ENCODE results near the gene NLGN4X. TPM values are rescaled to one million over a fixed set of nuclear protein-coding genes. Genes with fewer than 3 reads are reported as not detected.

NLGN4X gene
- under 0.01 and 0.94 TPM in 2 replicates for total RNA-seq

DNA sequence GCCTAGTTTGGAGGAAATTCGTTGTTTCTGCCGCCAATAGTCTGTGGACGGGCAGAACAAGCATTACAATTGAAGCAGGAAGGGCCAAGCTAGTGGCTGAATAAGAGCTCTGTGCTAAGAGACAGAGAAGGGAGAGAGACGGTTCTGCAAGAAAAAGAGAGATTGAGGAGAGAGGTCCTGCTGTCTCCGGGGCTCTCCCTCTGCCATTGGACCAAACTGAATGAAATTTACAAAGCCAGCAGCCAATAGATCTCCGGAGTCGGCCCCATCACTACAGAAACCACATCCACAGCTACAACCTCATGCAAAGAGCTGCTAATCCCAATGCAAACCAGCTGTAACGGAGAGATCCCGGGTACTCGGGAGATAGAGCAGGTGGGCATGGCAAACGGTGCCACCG, at the start of gene NLGN4X:
Gene NLGN4X (minus strand): TSS at position 148 of the 400 bp plus-strand sequence. CDS start 77,401 bp downstream, outside the sequence.
- no peak for DNase-seq (ENCODE audit: low read depth)

DNA sequence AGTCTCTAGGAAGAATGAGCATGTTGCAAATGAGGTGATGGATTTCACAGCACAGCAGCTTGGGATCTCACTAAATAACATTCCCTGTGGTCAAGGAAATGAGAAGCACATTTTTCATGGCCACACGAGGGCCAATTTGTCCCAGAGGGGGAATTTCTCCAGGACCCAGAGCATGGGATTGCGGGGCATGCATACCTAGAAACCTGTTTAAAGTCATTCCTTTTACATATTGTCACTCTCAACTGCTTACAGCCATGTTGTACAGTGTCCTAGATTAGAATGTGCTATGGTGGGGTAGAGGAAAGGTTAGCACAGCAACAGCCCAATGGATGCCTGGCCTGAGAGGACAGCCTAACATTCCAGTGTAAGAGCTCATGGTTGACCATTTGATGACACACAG, 37.4 kb upstream of the NLGN4X start:
- DNase-seq (ENCODE audit: low read depth) = no peak

DNA sequence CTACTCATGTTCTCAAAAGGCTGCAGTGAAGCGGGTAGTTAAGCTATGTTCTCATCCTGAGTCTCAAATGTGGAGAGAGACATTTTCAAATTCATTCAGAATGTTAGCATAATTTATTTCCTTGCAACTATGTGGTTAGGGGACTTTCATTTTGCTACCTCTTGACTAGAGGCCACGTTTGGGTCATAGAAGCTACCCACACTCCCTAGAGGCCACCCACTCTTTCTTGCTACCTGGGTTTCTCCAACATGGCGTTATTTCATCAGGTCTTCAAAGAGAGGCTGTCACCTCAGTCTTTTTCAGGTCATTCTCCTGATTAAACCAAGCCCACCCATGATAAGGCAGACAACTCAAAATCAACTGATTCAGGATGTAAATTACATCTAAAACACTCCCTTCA, 34.3 kb upstream of the NLGN4X start:
- DNase-seq (ENCODE audit: low read depth) = no peak

DNA sequence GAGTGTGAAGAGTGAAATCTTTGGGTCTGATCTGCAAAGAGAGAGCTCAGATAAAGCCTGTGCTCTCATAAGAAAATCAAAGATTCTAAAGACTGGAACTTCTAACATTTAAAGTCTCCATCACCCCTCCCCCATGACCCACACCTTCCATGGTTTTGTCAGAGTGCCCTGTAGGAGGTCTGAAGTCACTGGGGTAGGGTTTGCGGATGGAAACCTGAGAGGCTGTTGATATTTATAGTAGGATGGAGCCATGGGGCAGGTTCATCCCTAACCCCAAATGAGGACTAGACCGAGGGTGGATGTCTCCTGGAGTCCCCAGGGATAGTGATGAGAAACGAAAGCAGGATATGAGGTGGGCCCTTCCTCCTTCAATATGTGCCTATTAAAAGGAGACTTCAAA, 28.4 kb upstream of the NLGN4X start:
- DNase-seq (ENCODE audit: low read depth) = no peak

DNA sequence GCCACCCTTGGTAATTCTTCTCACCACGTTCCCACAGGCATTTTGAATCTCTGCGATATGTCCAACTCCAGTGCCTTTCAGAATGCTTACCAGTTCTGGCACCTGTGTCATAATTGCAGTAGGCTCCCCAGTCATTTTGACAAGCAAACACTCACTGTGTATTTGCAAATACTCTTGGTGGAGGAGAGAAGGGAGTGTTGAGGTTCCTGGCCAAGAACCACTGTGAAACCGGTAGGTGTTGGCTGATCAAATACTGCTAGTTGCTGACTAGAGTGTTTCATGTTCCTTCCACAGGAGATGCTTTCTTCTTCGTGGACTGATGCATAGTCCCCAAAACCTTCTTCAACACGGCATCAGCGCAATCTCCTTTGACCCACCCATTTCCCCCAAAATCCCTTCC, 16.0 kb upstream of the NLGN4X start:
- DNase-seq (ENCODE audit: low read depth) = no peak

DNA sequence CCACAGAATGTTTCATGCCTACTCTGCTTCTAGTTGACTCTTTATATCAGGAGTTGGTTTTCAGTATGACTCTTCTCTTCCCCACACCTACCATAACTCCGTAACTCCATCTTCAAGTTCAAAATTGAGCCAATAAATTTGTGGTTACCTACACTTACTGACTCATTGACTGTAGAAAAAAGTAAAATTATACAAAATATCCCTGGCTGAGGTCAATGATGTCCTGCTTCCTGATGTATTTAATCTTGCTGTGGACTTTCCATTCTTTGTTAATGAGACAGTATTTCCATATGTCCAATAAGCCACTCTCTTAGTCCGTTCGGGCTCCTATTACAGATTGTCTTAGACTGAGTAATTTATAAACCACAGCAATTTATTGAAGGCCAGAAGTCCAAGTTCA, 9.9 kb upstream of the NLGN4X start:
- DNase-seq (ENCODE audit: low read depth) = no peak

DNA sequence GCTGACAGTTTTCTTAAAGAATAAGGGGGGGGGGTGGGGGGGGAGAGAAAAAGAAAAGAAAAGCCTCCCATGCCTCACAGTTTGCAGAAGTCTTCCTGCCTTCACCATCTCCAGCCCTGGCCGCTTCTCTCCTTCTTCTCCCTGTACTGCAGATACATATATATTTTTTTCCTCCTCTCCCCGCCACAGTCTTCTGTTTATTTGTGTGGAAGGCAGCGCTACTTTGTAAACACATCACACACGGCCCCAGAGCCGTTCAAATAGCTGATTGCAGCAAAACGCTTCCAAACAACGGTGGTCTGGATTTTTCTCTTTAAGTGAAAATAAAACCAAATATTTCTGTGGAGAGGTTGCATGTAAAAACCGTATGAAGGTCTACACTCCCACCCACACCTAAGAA, 732 bp downstream of the NLGN4X start:
- DNase-seq (ENCODE audit: low read depth) = no peak

DNA sequence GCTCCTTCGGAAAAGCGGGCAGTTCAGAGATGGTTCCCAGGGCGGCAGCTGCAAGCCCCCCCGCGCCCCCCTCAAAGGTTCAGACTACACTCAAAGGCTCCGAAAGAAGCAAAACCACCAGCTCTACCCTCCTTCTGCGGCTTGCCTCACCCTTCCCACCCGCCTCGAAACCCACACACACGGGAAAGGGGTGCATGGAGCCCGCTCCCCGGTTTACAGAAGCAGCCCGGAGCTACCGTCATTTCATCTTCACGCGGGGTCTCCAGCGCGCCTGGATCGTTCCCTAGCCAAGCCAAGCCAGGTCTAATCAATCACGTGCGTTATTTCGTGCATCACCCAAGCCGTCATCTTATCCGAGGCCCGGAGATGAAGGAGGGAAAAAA, 1.2 kb downstream of the NLGN4X start:
- DNase-seq (ENCODE audit: low read depth) = no peak

DNA sequence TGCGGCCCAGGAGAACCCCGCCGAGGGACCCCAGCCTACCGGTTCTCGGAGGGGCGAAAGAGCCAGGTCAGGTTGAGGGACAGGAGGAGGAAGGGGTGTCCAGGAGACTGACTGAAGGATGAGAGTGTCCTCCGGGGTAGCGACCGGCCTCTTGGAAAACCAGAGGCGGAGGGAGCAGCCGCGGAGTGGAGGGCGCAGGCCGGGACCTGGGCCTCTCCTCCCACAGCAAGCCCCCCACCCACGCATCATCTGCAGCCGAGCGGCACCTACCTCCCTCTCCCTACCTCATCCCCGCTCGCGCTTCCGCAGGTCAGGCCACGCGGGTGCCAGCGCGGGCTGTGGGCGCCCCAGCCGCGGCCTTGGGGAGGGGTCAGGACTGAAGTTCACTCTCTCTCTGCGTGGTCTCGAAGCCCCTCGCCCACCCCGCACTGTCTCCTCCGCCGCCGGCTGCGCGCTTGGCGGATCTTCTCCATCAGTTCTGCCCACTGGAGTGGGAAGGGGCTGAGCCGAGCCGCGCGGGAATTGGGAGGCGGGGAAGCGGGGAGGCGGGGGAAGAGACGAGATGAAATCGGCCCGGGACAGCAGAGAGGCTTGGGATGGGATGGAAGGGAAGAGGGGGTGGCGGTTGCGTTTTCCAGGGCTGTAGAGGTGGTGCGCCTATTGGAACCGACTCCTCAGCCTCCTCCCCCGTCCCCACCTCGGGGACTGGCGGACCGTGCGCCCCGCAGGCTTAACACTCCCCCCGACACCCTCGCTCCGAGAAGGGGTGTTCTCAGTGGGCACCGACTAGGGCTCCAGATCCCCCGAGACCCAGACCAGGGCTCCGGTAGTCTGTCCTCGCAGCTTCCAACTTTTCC, 1.8 kb downstream of the NLGN4X start:
- DNase-seq (ENCODE audit: low read depth) = no peak

DNA sequence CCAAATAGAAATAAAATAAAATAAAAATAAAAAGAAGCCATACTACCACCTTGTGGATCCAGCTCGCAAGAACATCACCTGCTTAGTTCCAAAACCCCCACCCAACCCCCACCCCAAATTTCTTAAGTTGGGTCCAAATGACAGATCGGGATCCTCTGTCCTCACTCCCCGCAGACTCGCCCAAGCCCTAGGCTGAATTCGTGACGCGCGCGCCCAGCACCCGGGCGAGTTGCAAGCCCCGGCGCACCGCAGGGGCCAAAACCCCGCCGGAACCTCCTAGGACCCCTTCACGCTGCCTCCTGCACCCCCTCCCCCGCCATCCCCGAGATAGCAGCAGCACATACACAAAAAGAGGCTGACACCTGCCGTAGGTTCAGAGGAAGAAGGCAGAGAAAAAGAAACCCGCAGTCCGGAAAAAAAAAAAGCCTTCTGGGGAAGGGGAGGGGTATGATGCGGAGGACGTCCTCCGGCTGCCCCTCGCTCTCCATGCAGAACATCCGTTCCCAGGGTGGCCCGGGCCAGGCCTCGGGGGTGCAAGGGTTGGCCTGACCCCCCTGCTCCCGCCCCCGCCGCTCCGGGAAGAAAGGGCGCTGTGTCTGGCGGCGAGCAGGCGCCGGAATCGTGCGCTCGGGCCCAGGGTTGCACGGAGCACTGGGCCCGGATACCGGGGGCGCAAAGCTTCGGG, 2.6 kb downstream of the NLGN4X start:
- DNase-seq (ENCODE audit: low read depth) = no peak

DNA sequence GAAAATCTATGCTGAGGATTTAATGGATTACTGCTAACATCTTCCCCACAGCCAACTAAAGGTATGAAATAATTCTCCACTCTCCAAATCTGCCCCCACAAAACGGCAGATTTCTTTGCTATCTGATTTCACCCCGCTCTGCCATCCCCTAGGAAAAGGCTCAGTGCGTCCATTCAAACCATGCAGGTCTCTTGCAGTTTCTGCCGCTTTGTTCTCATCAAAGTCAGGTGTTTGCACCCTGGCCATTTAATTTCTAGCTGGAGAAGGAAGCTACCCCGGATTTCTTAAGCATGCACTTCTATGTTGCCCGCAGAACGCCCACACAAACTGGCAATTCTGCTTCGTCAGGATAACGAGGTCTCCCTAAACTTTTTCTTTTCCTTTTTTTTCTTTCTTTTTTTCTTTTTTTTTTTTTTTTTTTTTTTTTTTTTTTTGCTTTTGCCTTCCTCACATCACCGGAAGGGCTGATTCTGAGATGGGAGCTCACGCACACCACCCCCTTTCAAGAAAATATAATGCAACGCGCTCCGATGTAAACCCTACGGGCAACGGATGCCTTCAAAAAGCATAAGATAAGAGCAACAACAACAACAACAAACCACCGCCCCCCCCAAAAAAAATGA, 3.3 kb downstream of the NLGN4X start:
- no peak for DNase-seq (ENCODE audit: low read depth)

DNA sequence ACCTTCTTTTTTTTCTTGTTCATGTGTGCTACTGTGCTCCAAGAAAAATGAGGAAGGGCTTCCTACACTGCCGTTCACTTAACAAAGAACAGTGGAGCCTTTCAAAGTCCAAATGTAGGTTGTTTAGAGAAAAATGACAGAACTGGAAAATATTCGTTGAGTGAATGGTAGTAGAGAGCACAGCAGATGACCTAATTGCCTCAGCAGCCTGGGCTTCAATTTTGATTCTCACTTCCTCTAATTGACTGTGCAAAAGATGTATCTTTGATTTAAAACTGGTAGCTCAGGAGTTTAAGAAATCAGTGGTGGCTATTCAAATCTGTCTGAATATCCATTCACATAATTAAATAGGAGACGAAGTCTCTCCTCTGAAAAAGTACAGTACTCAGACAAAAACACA, 5.2 kb downstream of the NLGN4X start:
- DNase-seq (ENCODE audit: low read depth) = no peak

DNA sequence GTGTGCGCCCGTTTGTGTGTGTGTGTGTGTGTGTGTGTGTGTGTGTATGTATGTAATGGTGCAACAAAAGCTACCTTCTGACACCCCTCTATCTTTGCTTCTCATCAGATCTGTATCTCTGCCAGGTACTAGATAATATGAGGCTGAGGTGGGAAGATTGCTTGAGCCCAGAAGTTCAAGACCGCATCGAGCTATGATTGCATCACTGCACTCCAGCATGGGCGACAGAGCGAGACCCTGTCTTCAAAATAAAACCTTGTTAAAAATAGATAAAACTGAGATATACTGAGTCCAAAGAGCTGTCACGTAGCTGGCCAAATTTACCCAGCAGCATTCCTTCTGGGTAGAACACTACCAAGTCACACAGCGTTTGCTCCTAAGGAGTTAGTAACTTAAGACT, 18.4 kb downstream of the NLGN4X start:
- DNase-seq (ENCODE audit: low read depth) = no peak

DNA sequence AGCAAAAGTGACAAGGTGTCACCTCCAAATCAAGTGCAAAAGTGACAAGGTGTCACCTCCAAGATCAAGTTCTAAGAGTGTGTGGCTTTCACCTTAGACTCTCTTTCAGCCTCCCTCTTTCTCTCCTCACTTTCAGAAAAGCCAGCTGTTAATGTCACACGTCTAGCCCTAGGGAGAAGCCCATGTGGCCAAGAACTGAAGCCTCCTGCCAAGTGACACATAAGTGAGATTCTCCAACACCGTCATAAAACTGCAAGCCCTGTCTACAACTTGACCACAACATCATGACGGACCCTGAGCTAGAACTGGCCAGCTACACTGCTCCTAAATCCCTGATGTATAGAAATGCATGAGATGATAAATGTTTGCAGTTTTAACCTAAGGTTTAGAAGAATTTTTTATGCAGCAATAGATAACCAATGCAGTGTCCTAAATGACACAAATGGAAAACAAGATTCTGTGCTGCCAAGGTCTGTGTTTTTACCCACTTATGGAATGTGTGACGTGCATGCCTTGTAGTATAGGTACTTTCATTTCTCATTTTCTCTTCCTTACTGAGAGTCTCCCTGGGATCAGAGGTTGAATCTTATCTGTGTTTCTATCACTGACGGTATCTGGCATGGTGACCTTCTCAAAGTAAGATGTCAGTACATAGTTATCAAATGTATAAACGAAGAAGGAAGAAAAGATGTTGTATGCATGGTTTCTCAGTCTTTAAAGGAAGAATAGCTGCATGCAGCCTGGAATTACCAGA, 25.0 kb downstream of the NLGN4X start:
- no peak for DNase-seq (ENCODE audit: low read depth)

DNA sequence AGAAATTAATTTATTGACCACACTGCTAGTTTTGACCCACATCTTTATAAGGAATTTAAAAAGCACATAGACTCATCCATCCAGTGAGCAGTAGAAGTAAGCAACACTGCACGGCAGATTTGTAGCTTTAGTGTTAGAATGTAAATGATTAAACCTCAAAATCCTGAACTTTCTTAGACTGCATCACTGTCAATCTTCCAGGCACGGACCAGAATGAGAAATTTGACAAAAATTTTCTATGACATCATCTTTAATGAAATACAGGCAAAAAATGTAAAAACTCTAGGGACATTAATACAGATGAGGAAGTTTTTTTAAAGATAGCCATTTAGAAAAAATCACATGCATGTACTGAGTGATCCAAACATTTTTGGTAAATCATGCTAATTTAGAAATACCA, 29.2 kb downstream of the NLGN4X start:
- no peak for DNase-seq (ENCODE audit: low read depth)

DNA sequence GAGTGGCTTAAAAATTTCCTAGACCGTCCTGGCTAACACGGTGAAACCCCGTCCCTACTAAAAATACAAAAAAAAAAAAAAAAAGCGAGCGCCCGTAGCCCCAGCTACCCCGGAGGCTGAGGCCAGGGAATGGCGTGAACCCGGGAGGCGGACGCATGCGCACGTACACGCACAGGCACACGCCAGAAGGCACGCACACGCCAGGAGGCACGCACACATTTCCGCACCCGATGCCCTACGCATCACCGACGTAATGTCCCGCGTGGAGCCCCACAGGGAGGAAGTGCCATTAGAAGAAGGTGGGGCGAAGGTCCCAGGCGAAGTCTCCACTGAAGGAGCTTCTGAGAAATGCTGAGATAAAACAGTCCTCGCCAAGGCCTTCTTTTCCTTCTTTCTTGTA, 41.4 kb downstream of the NLGN4X start:
- DNase-seq (ENCODE audit: low read depth) = no peak

DNA sequence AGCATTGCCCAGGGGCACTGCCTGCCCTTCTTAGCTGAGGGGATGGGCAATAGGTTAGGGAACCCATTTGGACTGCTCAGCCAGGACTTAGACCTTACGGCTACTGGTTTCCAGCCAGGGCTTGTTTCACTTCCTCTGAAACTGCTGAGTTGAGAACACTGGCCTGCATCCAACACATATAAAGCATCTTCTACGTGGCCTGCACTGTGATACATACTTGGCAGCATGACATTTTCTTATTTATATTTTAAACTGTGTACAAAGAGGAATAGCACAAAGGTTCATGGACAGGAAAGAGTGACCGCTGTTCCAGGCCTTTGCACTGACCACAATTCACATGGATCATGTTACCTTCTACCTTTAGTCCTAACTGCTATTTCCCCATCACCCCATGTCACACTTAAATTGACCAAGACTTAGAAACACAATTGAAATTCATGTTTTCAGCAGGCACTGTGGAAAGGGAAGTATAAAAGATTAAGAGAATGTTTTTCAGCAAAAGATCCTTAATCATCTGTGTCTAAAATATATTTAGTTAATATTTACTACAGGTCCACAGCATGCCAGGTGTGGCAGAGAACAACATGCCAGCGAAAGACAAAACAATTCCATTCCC, 43.7 kb downstream of the NLGN4X start:
- DNase-seq (ENCODE audit: low read depth) = peak; percentile 68

DNA sequence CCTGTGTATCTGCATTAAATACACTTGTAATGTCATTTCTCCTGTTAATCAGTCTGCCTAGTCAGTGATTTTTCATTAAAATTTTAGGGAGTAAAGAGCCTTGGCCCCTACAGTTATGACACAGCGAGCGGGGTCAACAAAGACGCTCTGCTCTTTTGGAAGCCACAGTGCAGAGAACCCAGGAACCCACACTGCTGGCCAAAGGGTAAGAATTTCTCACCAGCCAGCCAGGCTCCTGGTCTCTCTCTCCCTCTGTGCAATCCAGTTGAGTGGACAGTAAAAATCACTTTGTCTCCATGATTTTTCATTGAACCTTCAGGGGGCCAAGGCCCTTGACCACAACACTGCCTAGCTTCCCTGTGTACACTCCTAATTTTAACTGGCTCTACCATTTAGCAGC, 52.8 kb downstream of the NLGN4X start:
- DNase-seq (ENCODE audit: low read depth) = no peak

DNA sequence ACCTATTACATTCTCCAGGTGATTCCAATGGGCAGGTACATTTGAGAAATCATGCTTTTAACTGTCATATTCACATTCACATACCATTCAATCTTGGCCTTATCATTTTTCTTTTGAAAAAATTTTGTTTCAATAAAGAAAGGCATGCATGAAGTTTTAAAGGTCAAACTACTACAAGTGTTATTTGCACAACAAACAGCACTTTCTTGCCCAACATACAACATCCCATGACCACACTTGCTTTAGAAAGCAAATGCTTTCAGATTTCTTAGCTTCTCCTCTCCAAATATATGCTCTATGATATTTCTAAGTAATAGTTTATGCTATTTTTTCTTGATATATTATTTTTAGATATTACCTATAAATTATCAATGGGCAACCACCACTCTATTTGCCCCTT, 58.2 kb downstream of the NLGN4X start:
- no peak for DNase-seq (ENCODE audit: low read depth)

DNA sequence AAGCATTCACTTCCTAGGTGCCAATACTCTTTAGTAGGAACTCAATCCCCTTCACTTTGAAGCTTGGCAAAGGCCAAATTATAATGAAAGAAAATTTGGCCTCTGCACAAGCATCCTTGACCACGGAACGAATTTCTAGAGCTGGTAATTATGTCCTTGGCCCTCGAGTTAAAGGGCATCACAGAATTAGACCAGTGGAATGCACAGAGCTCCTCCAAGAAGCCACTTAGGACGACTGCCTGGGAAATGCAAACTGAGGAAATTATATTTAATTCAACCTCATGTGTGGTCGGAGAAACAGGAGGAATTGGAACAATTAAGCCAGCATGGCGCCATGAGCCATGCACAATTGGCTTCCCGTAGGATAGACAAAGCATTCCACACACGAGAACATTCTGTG, 59.3 kb downstream of the NLGN4X start:
- DNase-seq (ENCODE audit: low read depth) = no peak

DNA sequence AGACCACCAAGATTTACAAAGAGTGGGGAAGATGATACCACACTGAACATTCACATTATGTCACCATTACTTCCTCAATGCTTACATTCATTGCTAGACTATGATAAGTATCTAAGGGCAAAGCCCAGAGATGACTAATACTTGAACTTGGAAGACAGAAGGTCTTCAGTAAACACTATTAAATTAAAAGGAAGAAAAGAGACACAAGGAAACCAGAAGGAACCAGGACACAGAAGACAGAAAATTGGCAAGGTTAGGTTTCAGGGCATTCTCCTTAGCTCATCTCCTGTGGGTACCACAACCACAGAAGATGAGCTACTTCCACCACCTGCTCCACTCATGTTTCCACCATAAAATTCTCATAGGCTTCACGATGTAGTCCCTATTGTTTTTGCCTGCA, 64.9 kb downstream of the NLGN4X start:
- DNase-seq (ENCODE audit: low read depth) = peak; percentile 2

DNA sequence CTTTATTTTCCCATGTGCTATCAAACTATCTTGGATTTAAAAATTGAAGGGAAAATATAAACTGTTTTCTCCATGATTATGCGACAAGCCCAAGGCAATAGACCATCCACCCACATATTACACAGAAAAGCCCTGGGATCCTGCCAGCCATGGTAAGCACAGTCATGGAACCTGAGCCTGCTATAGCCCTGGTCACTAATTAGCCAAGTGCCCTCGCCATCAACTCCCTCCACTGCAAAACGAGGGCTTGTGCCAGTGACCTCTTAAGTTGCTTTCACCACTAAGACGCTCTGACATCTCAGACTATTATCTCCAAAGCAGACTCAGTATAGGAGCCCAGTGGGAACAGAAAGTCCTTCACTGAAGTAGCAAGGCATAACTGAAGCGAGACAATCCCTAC, 69.2 kb downstream of the NLGN4X start:
- peak; percentile 52 for DNase-seq (ENCODE audit: low read depth)
